ENCODE data around the gene MBIP. TPM values are rescaled to one million over a fixed set of nuclear protein-coding genes. Genes with fewer than 3 reads are reported as not detected.

MBIP gene
- total RNA-seq, 1 experiment from 2014 or later: 15.5 TPM

DNA sequence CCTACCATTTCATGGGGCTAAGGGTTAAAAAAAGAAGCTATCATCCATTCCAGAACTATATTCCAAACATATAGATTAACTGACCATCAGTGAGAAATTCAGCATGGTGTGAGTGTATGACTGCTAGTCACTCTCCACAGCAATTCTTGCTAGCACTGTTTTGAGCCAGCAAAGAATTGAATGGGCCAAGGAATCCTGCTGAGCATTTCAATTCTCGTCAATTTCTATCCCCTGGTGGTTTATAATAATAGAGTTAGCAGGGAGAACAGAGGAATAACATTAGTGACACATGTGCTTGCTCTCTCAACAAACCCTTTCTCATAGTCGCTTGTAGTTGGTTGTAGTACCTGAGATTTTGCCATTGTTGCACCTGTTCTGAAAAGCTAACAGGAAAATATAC lies 7.2 kb downstream of the MBIP start:
- no peak for DNase-seq (ENCODE audit: low read depth)

DNA sequence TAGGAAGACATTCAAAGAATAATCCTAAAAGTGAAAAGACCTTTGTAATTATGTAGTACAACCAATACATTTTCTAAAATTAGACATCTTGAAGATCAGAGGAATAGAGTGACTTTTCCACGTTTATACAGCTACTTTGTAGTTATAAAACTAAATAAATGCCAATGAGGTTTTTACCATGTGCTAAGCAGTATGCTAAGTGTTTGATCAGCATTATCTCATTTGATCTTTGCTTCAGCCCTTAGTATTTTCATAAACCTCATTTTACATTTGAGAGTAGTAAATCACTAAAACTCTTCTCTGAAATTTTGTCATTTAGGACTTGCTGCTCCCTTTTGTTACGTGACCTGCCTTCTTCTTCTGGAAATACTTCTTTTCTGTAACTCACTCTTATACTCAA lies 13.6 kb downstream of the MBIP start:
- no peak for DNase-seq (ENCODE audit: low read depth)

GRCh38 chr14:36304895-36305294 lies 15.5 kb downstream of the MBIP start:
- DNase-seq (ENCODE audit: low read depth): no peak

DNA sequence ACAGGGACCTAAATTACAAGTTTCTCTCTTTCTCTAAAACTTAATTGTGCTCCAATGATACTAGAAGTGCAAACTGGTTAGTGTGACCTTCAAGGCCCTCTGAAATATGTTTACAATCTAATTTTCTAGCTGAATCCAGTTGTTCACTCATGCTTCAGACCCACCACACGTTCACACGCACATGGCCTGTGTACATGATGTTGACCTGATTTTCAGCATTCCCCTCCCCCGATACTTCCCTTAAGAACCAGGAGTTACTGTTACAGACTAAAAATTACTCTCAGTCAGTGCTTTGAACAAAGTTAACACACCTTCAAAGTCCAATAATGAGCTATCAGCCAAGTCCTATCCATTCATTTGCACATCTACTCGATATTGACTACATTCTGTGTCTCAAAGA lies 16.5 kb downstream of the MBIP start:
- no peak for DNase-seq (ENCODE audit: low read depth)

GRCh38 chr14:36302823-36303222 lies 17.6 kb downstream of the MBIP start:
- DNase-seq (ENCODE audit: low read depth): no peak

GRCh38 chr14:36301159-36301558 lies 19.3 kb downstream of the MBIP start:
- no peak for DNase-seq (ENCODE audit: low read depth)

- no peak for DNase-seq (ENCODE audit: low read depth)
These were observed 20.1 kb downstream of the MBIP start for GRCh38 chr14:36300337-36300736.

GRCh38 chr14:36295642-36296627 lies 24.5 kb downstream of the MBIP start:
- no peak for DNase-seq (ENCODE audit: low read depth)

DNA sequence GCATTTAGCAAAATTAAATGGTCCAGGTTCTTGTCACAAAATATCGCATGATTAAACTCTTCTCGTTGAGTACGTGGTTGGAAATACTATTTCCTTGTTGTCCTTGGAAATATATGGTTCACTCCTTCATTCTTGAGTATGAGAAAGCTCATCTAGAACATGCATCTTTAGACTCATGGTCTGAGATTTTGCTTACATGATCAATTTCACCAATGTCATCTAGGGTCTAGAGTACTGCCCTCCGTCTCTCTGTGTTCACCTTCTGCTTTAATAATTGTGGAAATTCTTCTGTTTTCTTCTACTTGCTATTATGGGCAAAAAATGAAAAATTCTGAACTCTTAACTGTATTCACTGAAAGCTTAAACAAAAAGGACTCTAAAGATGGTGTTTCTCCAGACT lies 25.9 kb downstream of the MBIP start:
- no peak for DNase-seq (ENCODE audit: low read depth)

GRCh38 chr14:36293824-36294223 lies 26.6 kb downstream of the MBIP start:
- no peak for DNase-seq (ENCODE audit: low read depth)

DNA sequence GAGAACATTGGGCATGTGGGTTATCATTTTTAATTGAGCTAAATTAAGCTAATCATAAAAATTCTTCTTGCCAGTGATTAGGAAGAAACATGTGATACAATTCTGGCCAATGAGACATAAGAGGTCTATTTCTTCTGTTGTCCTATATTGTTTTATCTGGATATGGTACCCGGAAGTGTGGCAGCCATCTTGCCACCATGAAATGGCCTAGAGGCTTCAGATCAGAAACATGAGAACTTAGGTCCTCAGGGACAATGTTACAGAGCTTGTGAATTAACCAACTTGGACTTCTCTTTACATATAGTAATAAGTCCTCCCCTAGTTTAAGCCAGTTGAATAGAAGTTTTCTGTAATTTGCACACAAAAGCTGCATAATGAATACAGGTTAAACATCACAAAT lies 30.5 kb downstream of the MBIP start:
- no peak for DNase-seq (ENCODE audit: low read depth)

DNA sequence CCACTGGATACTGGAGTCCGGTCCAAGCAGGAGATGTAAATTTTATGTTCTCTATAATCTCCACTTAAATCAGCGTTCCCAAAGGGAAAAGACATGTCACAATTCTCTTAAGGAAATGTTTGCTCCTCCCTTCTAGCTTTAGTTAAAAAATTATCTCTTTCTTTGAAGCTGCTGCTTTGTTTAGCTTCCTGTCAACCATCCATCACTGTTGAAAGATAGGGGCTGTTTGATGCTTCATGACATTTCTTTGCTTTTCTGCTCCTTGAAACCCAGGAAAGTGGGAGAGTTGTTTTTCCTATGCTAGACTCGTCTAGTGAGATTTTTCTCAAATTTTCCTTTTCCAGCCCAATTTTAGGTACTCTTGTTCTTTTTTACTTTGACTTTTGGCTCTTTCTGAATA lies 31.9 kb downstream of the MBIP start:
- DNase-seq (ENCODE audit: low read depth): no peak

- DNase-seq (ENCODE audit: low read depth): no peak
These were observed 35.4 kb downstream of the MBIP start for GRCh38 chr14:36284971-36285595.

- DNase-seq (ENCODE audit: low read depth): no peak
These were observed 39.1 kb downstream of the MBIP start for GRCh38 chr14:36281309-36281708.

DNA sequence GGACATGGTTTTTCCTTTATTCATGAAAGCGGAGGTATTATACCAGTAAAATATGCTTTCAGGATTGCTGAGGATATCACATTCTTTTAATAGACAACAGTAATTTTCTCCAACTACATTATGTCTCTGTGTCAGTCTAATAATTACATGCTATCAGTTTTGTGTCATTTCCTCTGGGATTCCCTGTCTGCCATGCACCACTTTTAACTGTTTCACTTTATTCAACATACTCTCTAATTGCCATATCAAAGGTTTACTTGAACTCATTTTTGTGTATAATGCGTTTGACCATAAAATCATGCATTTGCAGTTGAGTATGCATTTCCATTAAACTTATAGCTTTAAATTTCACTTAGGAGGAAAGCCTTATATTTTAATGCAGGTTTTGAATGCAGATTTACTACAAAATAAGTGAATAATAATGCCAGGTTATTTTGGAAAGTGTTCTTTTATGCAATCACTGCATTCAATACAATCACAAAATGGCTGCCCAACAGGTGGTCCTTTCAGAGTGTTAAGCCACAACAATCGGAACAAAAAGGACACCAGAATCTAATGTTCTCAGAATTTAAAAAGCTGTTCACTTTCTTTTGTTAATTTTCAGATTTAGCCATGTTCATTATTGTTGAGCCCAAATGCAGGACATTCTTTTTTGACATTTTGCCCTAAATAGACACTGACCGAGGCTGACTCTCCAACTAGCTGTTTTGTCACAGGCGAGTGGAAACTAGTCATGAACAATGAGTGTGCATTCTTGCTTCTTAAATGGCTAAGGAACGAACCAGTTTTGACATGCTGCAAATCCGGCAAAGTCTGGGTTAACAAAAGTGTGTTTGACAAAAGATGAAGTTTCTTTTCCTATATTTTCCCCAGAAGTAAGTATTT lies 40.9 kb downstream of the MBIP start:
- DNase-seq (ENCODE audit: low read depth): no peak

DNA sequence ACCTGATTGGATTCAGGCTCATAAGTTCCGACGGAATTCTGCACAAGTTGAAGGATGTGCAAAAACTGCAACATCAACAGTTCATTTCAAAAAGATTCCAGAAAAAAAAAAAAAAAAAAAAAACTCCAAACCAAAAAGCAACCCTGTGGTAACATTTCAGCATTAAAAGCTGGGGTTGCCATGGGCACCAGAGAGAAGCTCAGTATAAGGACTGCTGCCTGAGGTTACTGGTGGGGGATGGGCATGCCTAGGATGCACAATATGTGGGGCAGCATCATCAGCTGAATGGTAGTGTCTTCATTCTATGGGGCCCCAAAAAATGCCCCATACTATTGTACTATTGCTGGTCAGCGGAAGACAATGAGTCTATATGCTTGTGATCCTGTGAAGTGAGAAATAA lies 44.7 kb downstream of the MBIP start:
- DNase-seq (ENCODE audit: low read depth): no peak

DNA sequence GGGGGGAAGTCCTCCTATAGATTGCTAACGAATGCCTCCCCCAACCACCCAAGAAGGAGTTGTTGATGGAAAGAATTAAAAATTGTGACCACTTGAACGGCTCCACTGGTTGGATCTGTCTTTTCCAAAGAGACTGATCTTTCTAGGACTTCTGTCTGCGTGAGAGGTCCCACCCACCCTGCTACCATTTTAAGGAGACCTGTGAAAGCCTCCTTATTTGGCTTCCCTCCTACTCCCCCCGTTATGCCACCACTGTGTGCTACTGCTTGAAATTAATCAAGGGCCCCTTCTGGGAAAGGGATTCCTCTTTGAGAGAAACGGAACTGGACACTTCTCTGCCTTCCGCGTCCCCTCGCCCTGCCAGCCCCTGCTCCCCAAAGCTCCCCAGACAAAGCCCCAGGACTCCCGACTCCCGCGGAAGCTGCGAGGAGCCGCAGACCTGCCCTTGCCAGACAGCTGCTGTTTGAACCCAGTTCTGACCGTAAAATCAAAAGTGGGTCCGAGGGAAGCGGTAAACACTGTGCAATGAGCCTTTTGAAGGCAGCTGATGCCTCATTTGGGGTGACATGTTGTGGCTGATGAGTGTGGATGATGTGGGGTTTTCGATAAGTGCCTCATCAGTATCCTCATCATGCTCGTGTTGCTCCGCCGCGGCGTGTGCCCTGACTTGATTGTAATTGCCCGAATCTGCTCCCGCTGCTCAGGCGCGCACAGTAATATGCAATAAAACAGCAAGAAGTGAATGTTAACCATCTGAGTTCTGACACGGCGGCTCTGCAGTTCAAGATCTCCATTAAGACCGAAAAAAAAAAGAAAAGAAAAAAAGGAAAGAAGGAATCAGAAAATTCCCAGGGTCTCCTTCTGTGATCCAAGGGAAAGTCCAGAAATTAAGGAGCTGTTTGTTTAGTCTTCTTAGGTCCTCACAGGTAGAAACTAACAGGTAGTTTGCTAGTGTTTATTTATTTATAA lies 48.2 kb downstream of the MBIP start:
- DNase-seq (ENCODE audit: low read depth): peak; percentile 30

DNA sequence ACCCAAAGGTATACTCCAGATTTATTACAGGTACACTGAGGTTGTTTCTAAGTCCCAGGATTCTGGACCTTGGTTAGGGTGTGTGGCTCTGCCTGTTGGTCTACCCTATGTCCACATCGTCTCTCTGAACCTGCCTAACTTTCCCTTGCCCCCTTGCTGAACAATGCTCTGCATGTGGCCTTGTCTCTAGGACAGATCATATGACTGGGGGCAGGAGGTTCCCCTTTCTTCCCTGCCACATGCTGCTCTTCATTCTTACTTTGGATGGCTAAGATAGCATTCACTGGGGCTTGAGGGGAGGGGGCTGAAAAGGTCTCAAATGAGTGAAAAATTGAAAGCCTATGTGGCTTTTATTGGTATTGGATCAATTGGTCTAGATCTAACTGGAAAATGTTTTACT lies 49.2 kb downstream of the MBIP start:
- DNase-seq (ENCODE audit: low read depth): no peak

GRCh38 chr14:36270191-36270590 lies 50.2 kb downstream of the MBIP start:
- no peak for DNase-seq (ENCODE audit: low read depth)

DNA sequence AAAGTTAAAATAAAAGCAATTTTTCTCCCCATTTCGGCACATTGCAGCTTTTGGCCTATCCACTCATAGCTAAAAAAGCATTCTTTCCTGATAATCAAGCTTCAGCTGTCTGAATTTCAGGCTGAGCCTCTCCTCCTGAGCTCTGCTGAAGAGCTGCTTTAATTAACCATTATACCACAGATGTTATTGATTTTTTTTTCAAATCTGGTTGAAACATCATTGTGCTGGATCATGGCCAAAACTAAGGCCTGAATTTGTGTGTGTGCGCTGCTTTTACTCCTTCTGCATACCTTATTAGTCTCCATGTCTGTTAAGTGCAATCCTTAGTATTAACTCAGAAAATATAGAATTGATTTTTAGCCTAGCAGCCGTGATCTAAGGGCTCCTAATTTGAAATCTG lies 52.3 kb downstream of the MBIP start:
- no peak for DNase-seq (ENCODE audit: low read depth)

DNA sequence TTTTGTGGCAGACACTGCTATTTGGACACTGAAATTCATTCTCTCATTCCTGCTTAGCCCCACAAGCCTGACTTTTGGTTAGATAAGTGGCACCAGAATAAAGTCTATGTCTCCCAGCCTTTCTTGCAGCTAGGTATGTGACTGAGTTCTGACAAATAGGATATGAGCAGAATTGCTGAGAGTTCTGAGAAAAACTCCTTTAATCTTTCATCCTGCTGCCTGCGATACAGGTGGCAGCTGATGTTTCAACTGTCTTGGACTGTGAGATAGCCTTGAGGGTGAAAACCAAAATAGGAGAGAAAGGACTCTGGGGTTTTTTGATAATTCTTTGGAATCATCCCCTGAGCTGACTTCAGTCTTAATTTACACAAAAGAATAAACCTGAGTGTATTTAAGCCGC lies 55.8 kb downstream of the MBIP start:
- no peak for DNase-seq (ENCODE audit: low read depth)

Data from Daoy (cell line).